ENCODE data around the gene ABHD12B. TPM values are rescaled to one million over a fixed set of nuclear protein-coding genes. Genes with fewer than 3 reads are reported as not detected.

The ABHD12B gene
- total and polyA plus RNA-seq, 2 of the 13 experiments (the other 11 are each of a cell fraction or from before 2014, with no cell fraction given), result not detected

- TF ChIP-seq, protein P1, sequence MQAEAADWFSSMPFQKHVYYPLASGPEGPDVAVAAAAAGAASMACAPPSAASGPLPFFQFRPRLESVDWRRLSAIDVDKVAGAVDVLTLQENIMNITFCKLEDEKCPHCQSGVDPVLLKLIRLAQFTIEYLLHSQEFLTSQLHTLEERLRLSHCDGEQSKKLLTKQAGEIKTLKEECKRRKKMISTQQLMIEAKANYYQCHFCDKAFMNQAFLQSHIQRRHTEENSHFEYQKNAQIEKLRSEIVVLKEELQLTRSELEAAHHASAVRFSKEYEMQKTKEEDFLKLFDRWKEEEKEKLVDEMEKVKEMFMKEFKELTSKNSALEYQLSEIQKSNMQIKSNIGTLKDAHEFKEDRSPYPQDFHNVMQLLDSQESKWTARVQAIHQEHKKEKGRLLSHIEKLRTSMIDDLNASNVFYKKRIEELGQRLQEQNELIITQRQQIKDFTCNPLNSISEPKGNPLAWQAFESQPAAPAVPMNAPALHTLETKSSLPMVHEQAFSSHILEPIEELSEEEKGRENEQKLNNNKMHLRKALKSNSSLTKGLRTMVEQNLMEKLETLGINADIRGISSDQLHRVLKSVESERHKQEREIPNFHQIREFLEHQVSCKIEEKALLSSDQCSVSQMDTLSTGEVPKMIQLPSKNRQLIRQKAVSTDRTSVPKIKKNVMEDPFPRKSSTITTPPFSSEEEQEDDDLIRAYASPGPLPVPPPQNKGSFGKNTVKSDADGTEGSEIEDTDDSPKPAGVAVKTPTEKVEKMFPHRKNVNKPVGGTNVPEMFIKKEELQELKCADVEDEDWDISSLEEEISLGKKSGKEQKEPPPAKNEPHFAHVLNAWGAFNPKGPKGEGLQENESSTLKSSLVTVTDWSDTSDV (CRISPR knock-in tag; IDR thresholded peaks at IDR 0.05), result no peak
- TF ChIP-seq ZNF326 (CRISPR knock-in tag; IDR thresholded peaks at IDR 0.05; ENCODE audit: borderline replicate concordance) (no peak), DNMT3B (CRISPR knock-in tag; conservative IDR thresholded peaks at IDR 0.05) (no peak), ATF7 (IDR thresholded peaks at IDR 0.05) (no peak), ATF7 (CRISPR knock-in tag; IDR thresholded peaks at IDR 0.05) (no peak; the same call in 1 of the 2 replicates), CREB1 (IDR thresholded peaks at IDR 0.05) (no peak), CREB1 (CRISPR knock-in tag; IDR thresholded peaks at IDR 0.05) (peak; percentile 59; the same call in 1 of the 2 replicates), TBX2 (CRISPR knock-in tag; IDR thresholded peaks at IDR 0.05; ENCODE audit: borderline replicate concordance) (peak; percentile 73), SMYD3 (CRISPR knock-in tag; IDR thresholded peaks at IDR 0.05) (no peak), ZNF850 (CRISPR knock-in tag; conservative IDR thresholded peaks at IDR 0.05) (no peak), FOXA1 (IDR thresholded peaks at IDR 0.05) (no peak), FOXA1 (CRISPR knock-in tag; IDR thresholded peaks at IDR 0.05) (peak; percentile 54; the same call in 1 of the 2 replicates), GMEB1 (CRISPR knock-in tag; IDR thresholded peaks at IDR 0.05; ENCODE audit: borderline replicate concordance) (no peak), YY1 (IDR thresholded peaks at IDR 0.05; ENCODE audit: insufficient read depth, insufficient replicate concordance, low read depth, low read length) (no peak), GFI1 (CRISPR knock-in tag; IDR thresholded peaks at IDR 0.05; ENCODE audit: borderline replicate concordance) (0 out of 2 replicates have a peak, but pooled peaks have one; percentile 31), FOXM1 (CRISPR knock-in tag; IDR thresholded peaks at IDR 0.05) (no peak), MYPOP (CRISPR knock-in tag; IDR thresholded peaks at IDR 0.05) (no peak), IRF2 (CRISPR knock-in tag; IDR thresholded peaks at IDR 0.05) (0 out of 2 replicates have a peak, but pooled peaks have one; percentile 11)
- TF ChIP-seq, protein P2, sequence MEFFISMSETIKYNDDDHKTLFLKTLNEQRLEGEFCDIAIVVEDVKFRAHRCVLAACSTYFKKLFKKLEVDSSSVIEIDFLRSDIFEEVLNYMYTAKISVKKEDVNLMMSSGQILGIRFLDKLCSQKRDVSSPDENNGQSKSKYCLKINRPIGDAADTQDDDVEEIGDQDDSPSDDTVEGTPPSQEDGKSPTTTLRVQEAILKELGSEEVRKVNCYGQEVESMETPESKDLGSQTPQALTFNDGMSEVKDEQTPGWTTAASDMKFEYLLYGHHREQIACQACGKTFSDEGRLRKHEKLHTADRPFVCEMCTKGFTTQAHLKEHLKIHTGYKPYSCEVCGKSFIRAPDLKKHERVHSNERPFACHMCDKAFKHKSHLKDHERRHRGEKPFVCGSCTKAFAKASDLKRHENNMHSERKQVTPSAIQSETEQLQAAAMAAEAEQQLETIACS (CRISPR knock-in tag; IDR thresholded peaks at IDR 0.05), result no peak
- TF ChIP-seq, protein P3, sequence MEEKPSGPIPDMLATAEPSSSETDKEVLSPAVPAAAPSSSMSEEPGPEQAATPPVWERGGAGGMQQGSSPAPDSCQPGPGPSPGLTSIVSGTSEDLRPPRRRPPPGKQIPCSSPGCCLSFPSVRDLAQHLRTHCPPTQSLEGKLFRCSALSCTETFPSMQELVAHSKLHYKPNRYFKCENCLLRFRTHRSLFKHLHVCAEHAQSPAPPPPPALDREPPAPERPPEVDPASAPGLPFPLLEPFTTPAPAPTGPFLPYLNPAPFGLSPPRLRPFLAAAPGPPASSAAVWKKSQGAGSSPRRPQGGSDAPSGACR (CRISPR knock-in tag; IDR thresholded peaks at IDR 0.05), result no peak
Observed at GRCh38 chr14:50875359-50876070, 3.7 kb downstream of the ABHD12B start (continued).
